Loucy (cell line): ENCODE results near the gene COL24A1.

Experiments used
- EZH2phosphoT487 ChIP-seq: fragments of 200-600 bp; IDR thresholded peaks from 2 replicates; pipeline ENCODE4 v1.6.1; 2018; ENCODE audit warnings: antibody characterized with exemption, mild to moderate bottlenecking, moderate library complexity, borderline replicate concordance
- TF ChIP-seq, protein P1 (sequence below): fragments of 200-600 bp; sonication (generic); conservative IDR thresholded peaks from 2 replicates; pipeline ENCODE4 v1.5.1; 2014; ENCODE audit warnings: mild to moderate bottlenecking, antibody characterized with exemption, low read length

DNA sequence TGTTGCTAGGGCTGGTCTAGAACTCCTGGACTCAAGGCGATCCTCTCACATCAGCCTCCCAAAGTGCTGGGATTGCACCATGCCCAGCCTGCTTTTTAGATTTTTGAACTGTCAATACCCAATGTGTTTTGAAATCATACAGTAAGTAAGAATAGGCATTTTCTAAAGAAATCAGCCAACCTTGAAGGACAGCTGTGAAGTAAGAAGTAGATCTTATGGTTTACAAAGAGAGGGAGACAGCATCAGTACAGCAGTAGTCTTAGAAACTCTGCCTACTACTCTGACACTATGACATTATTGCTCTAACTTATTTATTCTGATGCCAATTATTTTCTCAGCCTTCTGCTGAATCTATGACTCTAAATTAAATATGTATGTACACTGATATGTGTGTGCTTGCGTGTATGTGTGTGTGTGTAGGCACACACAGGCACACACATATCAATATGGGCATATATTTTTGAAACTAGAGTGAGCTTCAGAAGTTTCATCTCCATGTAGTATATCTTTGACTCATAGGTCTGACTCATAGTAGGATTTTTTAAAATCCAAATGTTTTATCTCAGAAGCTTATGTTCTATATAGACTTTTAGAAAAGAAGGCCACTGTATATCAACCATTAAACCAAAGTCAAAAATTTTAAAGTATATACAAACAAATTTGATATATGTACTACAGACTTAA is 140.4 kb downstream of the COL24A1 start:
- TF ChIP-seq, protein P1, sequence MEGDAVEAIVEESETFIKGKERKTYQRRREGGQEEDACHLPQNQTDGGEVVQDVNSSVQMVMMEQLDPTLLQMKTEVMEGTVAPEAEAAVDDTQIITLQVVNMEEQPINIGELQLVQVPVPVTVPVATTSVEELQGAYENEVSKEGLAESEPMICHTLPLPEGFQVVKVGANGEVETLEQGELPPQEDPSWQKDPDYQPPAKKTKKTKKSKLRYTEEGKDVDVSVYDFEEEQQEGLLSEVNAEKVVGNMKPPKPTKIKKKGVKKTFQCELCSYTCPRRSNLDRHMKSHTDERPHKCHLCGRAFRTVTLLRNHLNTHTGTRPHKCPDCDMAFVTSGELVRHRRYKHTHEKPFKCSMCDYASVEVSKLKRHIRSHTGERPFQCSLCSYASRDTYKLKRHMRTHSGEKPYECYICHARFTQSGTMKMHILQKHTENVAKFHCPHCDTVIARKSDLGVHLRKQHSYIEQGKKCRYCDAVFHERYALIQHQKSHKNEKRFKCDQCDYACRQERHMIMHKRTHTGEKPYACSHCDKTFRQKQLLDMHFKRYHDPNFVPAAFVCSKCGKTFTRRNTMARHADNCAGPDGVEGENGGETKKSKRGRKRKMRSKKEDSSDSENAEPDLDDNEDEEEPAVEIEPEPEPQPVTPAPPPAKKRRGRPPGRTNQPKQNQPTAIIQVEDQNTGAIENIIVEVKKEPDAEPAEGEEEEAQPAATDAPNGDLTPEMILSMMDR = no peak
- TF ChIP-seq EZH2phosphoT487 = no peak
